HG03565 (cell line): ENCODE results near the gene DTNA.
"Not testable (repeated sequence)": the region's sequence is repeated elsewhere in the genome, so short reads cannot be mapped to it uniquely, and the experiment has no call there.

Experiments used
- ATAC-seq: cut with Tn5 transposase; IDR thresholded peaks from one replicate; pipeline ENCODE4 v1.9.1; 2021; ENCODE audit warnings: mild to moderate bottlenecking, moderate library complexity; ENCODE audit not compliant: unreplicated experiment

DTNA gene

DNA sequence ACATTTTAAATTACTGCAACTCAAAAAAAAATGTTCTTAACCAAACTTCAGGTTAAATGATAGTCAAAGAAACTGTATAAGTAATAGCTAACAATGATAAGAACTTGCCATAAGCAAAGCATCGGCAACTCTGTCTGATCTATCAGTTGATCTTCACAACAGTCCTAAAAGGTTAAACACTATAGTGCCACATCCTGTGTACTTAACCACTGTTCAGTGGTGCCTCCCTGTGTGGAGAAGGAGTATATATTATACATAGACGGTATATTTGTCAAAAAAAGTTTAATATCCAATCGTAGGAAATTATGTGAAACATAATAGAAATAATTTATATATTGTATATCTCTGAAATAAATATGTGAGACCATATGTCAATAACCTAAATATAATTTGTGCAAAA lies 13.0 kb downstream of the DTNA start:
- ATAC-seq = no peak

- ATAC-seq = not testable (repeated sequence)
These were observed 15.6 kb downstream of the DTNA start for GRCh38 chr18:34725737-34726136.

GRCh38 chr18:34726286-34727004 lies 16.3 kb downstream of the DTNA start:
- no peak for ATAC-seq

GRCh38 chr18:34729264-34729663 lies 19.2 kb downstream of the DTNA start:
- peak; percentile 86 for ATAC-seq

DNA sequence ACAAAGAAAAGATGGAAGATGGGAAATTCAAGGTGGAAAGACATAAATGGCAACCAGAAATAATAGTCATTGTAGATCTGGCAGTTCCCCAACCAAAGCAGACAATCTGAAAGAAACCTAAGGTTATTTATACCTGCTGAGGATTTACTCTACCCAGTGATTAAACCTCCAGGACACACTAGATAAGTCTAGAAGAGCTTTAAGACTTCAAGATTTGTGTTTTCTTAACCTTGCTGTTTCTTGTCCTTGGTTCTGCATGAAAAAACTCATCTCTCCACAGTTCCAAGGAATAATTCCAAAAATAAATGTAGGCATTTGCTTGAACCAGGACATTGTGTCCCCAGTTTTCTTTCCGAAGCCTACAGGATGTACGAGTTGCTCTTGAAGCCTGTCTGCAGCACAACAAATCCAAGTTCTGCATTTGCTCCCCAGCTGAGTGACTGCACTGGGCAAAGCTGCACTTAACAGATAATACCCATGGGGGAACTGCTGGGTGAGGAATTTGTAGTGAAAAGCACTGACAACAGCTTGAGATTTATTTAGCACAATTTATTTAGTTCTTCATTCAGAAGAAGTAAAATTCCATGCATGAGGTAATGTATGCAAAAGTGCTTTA lies 19.8 kb downstream of the DTNA start:
- ATAC-seq = no peak

DNA sequence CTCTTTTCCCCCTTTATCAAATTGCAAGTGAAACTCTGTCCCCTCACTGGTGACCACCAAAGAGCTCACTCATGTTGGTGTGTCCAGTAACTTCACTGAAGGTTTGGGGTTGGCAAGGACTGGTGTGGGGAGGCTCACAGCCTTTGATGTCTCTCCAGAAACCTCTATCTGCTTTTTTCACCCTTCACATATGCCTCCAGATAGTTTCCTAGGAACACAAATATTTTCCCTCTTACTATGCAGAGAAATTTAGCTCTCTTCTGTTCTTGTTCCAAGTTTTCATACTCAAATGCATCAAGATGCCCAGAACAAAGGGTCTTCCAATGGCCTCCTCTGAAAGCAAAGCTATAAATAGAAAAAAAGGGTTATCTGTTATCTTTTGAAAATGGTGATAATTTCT lies 20.7 kb downstream of the DTNA start:
- no peak for ATAC-seq

DNA sequence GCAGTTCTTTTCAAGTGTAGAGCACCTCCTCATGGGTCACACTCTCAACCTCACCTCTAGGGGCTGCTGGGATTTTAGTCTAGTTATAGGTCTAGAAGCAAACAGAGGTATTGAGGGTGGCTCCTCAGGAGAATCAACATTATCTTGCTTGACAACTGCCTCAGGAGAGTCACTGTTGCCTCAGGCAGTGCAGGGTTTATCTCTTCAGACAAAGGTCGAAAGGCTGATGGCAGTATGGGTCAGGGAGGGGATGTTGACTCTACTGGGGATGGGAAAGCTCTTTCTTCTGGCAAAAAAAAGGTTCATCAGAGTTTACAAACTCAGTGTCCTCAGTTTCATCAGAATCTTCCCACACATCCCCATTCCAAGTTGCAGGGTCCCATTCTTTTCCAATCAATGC lies 24.0 kb downstream of the DTNA start:
- ATAC-seq = no peak

DNA sequence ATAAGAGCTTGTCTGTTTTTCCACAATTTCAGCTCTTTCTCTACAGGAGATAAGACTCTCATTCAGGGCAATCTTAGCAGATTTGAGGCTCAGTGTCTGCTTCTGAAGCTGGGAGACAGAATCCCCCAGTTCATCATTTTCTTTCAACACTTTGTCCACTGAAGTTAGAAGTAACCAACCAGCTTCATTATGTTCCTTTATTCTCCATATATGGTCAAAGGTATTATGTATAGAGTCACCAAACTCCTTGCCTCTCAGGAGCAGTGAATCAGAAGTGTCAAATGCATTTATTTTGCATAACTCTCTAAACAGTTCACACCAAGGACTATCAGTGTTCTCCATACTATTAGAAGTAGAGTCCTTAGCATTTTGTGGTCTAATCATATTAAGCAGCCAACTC lies 24.4 kb downstream of the DTNA start:
- ATAC-seq = not testable (repeated sequence)

- ATAC-seq = no peak
These were observed 28.2 kb downstream of the DTNA start for GRCh38 chr18:34738175-34738894.

- no peak for ATAC-seq
These were observed 30.0 kb downstream of the DTNA start for GRCh38 chr18:34740101-34740500.

DNA sequence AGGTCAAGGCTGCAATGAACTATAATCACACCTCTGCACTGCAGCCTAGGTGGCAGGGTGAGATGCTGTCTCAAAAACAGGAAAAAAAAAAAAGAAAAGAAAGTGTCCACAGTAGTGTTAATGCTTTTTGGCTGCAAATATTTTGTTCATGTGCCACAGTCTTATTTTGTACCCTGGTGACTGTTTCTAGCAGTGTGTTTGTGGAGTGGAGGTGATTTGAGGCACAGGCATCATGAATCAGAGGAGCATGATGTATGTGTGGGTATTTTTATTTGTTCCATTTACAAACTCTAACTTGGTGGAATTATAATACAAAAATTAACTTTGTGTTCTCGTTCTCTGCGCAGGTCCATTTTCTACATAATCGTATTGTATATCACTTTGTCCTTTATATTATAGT lies 30.6 kb downstream of the DTNA start:
- no peak for ATAC-seq

DNA sequence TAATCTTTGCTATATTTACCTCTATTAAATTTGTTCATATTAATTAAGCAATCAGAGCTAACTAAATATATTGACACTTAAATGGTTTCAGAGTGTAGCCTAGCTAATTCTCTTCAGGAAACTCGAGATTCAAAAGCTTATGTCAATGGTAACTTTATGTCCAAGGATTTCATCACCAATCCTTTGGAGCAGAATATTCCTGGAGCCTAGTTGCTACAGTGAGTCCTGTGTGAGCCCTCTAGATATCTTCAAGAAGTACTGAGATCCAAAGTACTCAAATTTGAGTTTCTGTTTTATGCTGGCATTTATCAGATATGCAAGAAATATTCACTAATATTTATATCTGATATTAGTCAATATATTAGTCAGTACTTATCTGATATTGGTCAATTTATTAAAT lies 31.3 kb downstream of the DTNA start:
- ATAC-seq = no peak

- ATAC-seq = no peak
These were observed 32.8 kb downstream of the DTNA start for GRCh38 chr18:34742891-34743341.

DNA sequence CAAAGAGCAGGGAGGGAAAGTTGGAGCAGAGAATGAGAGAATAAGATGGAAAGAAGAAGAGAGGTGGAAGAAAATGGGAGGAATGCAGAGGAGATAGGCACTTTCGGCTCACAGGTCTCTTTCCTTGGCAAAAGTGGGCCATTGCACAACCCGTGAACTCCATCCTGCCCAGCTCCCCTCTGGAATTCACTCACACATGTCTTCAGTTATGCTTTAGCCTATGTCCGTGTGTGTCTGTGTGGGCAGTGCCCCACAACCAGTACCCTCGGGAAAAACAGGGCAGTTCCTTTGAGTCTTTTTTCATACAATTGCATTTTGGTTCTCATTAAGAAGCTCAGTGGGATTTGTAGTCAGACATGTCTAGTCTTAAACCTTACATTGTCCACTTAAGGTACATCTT lies 34.5 kb downstream of the DTNA start:
- ATAC-seq = no peak

GRCh38 chr18:34746614-34747013 lies 36.5 kb downstream of the DTNA start:
- no peak for ATAC-seq

DNA sequence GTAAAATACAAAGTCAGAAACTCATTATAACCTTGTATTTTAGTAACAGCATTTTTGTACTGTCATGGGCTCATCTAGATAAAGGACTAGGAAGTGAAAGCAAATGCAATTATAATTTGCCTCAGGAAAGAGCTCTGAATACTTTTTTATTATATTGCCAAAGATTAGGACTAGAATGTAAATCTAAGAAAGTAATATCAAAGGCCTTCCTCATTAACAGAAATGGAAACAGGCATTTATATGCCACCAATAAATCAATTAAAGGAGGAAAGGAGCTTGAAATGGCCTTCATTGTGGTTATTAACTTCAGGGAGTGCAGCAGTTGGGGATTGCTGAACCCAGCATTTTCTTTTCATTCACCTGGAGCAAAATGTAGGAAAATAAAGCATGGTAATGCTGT lies 39.6 kb downstream of the DTNA start:
- no peak for ATAC-seq

GRCh38 chr18:34752056-34752455 lies 42.0 kb downstream of the DTNA start:
- ATAC-seq = no peak

DNA sequence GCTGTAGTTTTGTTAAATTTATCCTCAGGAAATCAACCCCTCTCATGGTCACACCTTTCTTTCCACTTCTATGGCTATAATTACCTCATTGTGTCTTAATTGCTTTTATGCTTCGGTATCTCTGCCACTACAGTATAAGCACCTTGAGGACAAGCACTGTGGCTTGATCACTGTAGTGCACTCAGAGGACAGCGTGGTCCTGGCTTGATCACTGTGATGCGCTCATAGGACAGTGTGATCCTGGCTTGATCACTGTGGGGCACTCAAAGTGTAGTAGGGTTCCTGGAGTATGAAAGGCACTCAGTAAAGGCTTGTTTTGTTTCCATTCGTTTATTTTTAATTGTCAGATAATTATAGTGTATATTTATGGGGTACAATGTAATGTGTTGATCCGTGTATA lies 44.2 kb downstream of the DTNA start:
- ATAC-seq = no peak

- ATAC-seq = no peak
These were observed 47.6 kb downstream of the DTNA start for GRCh38 chr18:34757666-34758065.

DNA sequence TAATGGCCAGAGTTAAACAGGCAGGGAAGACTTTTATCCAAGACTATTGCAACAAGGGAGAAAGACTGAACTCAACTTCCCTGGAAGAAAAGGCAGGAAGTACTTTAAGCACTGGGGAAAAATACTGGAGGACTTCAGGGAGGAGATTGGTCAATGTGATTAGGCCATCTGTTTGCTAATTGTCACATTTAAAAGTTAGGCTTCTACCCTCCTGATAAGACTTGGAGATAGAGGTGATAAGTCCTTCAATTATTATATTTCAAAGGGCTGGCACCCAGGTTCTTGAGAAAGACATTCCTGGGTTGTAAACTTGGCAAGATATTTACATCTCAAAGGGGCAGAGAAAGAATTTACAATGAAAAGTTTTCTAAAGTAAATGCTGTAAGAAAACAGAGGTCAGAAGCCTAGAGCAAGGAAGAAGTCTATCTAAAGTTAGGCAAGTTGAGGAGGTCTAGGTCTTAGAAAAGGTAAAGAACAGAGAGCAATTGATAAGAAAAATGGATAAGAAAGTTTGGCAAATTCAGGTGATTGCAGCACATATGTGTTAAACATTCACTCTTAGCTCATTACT lies 48.4 kb downstream of the DTNA start:
- no peak for ATAC-seq

- no peak for ATAC-seq
These were observed 50.3 kb downstream of the DTNA start for GRCh38 chr18:34760444-34760843.

- no peak for ATAC-seq
These were observed 54.4 kb downstream of the DTNA start for GRCh38 chr18:34764451-34764850.
